Trophoblast cell (in vitro differentiated cells and primary cell): ENCODE results near the gene OSBPL1A.
A peak's percentile ranks its signal among the peaks of the same experiment; 100 is the strongest.

Source experiments
- DNase-seq, 2 donors: peaks; one replicate each; pipeline ENCODE4 v3.0.0-alpha.2; 2016
- H2AFZ ChIP-seq: 2 replicates; pipeline ENCODE4 v1.6.1; 2013; ENCODE audit warnings: low read length, moderate library complexity, mild to moderate bottlenecking; ENCODE audit not compliant: insufficient read depth, poor library complexity
- H2AK5ac ChIP-seq: 2 replicates; pipeline ENCODE4 v1.6.1; 2013; ENCODE audit warnings: mild to moderate bottlenecking, low read length
- H2BK120ac ChIP-seq: 2 replicates; pipeline ENCODE4 v1.6.1; 2013; ENCODE audit warnings: low read length, mild to moderate bottlenecking, moderate library complexity; ENCODE audit not compliant: insufficient read depth, poor library complexity
- H2BK12ac ChIP-seq: 2 replicates; pipeline ENCODE4 v1.6.1; 2013; ENCODE audit warnings: mild to moderate bottlenecking, low read length, moderate library complexity
- H2BK5ac ChIP-seq: 2 replicates; pipeline ENCODE4 v1.6.1; 2013; ENCODE audit warnings: low read length, low read depth, moderate library complexity, mild to moderate bottlenecking; ENCODE audit not compliant: poor library complexity
- H3K14ac ChIP-seq: 2 replicates; pipeline ENCODE4 v1.6.1; 2013; ENCODE audit warnings: mild to moderate bottlenecking, low read length
- H3K18ac ChIP-seq: 2 replicates; pipeline ENCODE4 v1.6.1; 2013; ENCODE audit warnings: mild to moderate bottlenecking, low read length
- H3K23ac ChIP-seq: 2 replicates; pipeline ENCODE4 v1.6.1; 2013; ENCODE audit warnings: low read length
- H3K27ac ChIP-seq: 2 replicates; pipeline ENCODE4 v1.5.1; 2013; ENCODE audit warnings: low read depth, mild to moderate bottlenecking, inconsistent platforms, low read length, moderate library complexity
- H3K27me3 ChIP-seq: 2 replicates; pipeline ENCODE4 v1.6.1; 2013; ENCODE audit warnings: inconsistent platforms, mild to moderate bottlenecking, low read length, moderate library complexity; ENCODE audit not compliant: insufficient read depth
- H3K36me3 ChIP-seq, 2 experiments: 1 replicate in 1 of 2; 2 replicates in 1 of 2; pipeline ENCODE4 v1.6.1; 2013; ENCODE audit warnings: low read length in 2 of 2, mild to moderate bottlenecking in 2 of 2, moderate library complexity in 1 of 2; ENCODE audit not compliant: insufficient read depth in 2 of 2, control insufficient read depth in 1 of 2
- H3K4ac ChIP-seq: 2 replicates; pipeline ENCODE4 v1.6.1; 2013; ENCODE audit warnings: low read depth, mild to moderate bottlenecking, low read length, moderate library complexity
- H3K4me1 ChIP-seq, 2 experiments: 1 replicate in 1 of 2; 2 replicates in 1 of 2; pipeline ENCODE4 v1.6.1; 2013; ENCODE audit warnings: low read length in 2 of 2, mild to moderate bottlenecking in 2 of 2, moderate library complexity in 1 of 2; ENCODE audit not compliant: insufficient read depth in 2 of 2, control insufficient read depth in 1 of 2
- H3K4me2 ChIP-seq: 2 replicates; pipeline ENCODE4 v1.6.1; 2013; ENCODE audit warnings: inconsistent platforms, mild to moderate bottlenecking, low read length, moderate library complexity
- H3K4me3 ChIP-seq: 2 replicates; pipeline ENCODE4 v1.5.1; 2013; ENCODE audit warnings: mild to moderate bottlenecking, low read depth, low read length, inconsistent platforms
- H3K79me1 ChIP-seq: one replicate; pipeline ENCODE4 v1.6.1; 2013; ENCODE audit warnings: low read length
- H3K79me2 ChIP-seq: 2 replicates; pipeline ENCODE4 v1.6.1; 2013; ENCODE audit warnings: low read length, mild to moderate bottlenecking; ENCODE audit not compliant: control insufficient read depth, insufficient read depth, poor library complexity
- H3K9ac ChIP-seq: 2 replicates; pipeline ENCODE4 v1.6.1; 2013; ENCODE audit warnings: mild to moderate bottlenecking, low read length
- H3K9me3 ChIP-seq: 2 replicates; pipeline ENCODE4 v1.6.1; 2013; ENCODE audit warnings: low read depth, mild to moderate bottlenecking, control low read depth, inconsistent platforms, low read length; ENCODE audit not compliant: insufficient read depth
- H4K12ac ChIP-seq: 2 replicates; pipeline ENCODE4 v1.6.1; 2013; ENCODE audit warnings: low read depth, mild to moderate bottlenecking, low read length, moderate library complexity
- H4K8ac ChIP-seq: 2 replicates; pipeline ENCODE4 v1.6.1; 2013; ENCODE audit warnings: low read depth, mild to moderate bottlenecking, low read length, moderate library complexity
- H4K91ac ChIP-seq: one replicate; pipeline ENCODE4 v1.6.1; 2013; ENCODE audit warnings: low read depth, mild to moderate bottlenecking, low read length, moderate library complexity
- WGBS: extraction: QIAGEN DNeasy Blood & Tissue Kit; methylation state at CpG from one replicate; pipeline ENCODE4 v1.1.7; 2013; ENCODE audit warnings: missing lambda C conversion rate; ENCODE audit not compliant: insufficient read length, insufficient coverage; ENCODE audit errors: extremely low coverage; 5-methylcytosine and 5-hydroxymethylcytosine counted together

Gene OSBPL1A

GRCh38 chr18:24214913-24215312 is 182.7 kb downstream of the OSBPL1A start:
- H2BK5ac ChIP-seq = no peak overlapping the region
- no peak overlapping the region for H3K18ac ChIP-seq
- DNase-seq = no peak
- H2AFZ ChIP-seq = no peak overlapping the region
- H3K4me1 ChIP-seq = no peaks in the 10 kb centered on the region
- H3K9ac ChIP-seq = no peak overlapping the region
- no peak overlapping the region for H2BK12ac ChIP-seq
- no peak overlapping the region for H4K12ac ChIP-seq
- no peak overlapping the region for H3K27ac ChIP-seq
- H2BK120ac ChIP-seq = no peak overlapping the region
- no peak overlapping the region for H3K4me3 ChIP-seq
- H4K91ac ChIP-seq = no peak overlapping the region
- WGBS = no CpG with 5 or more reads among the region's 1 CpG
- H2AK5ac ChIP-seq = no peak overlapping the region
- no peak overlapping the region for H3K4ac ChIP-seq
- no peaks in the 10 kb centered on the region for H3K27me3 ChIP-seq
- no peak overlapping the region for H4K8ac ChIP-seq
- H3K36me3 ChIP-seq = no peaks in the 10 kb centered on the region
- no peaks in the 10 kb centered on the region for H3K79me2 ChIP-seq
- H3K14ac ChIP-seq = no peak overlapping the region
- no peak overlapping the region for H3K23ac ChIP-seq
- H3K79me1 ChIP-seq = no peaks in the 10 kb centered on the region
- H3K4me2 ChIP-seq = no peak overlapping the region
- no peaks in the 10 kb centered on the region for H3K9me3 ChIP-seq

GRCh38 chr18:24214144-24214543 is 183.5 kb downstream of the OSBPL1A start:
- H3K27ac ChIP-seq = no peak overlapping the region
- no peaks in the 10 kb centered on the region for H3K36me3 ChIP-seq
- no peak overlapping the region for H4K12ac ChIP-seq
- H3K4me1 ChIP-seq = no peaks in the 10 kb centered on the region
- no peak overlapping the region for H3K4ac ChIP-seq
- no peak overlapping the region for H3K18ac ChIP-seq
- no peak overlapping the region for H3K14ac ChIP-seq
- H2BK12ac ChIP-seq = no peak overlapping the region
- H3K9me3 ChIP-seq = no peaks in the 10 kb centered on the region
- no peak for DNase-seq
- no peak overlapping the region for H3K4me2 ChIP-seq
- H4K8ac ChIP-seq = no peak overlapping the region
- no peak overlapping the region for H2AK5ac ChIP-seq
- H2BK120ac ChIP-seq = no peak overlapping the region
- no peak overlapping the region for H2BK5ac ChIP-seq
- WGBS = no CpG with 5 or more reads among the region's 6 CpGs
- no peak overlapping the region for H3K23ac ChIP-seq
- H4K91ac ChIP-seq = no peak overlapping the region
- no peaks in the 10 kb centered on the region for H3K79me1 ChIP-seq
- H3K79me2 ChIP-seq = no peaks in the 10 kb centered on the region
- no peak overlapping the region for H3K4me3 ChIP-seq
- no peak overlapping the region for H3K9ac ChIP-seq
- H3K27me3 ChIP-seq = no peaks in the 10 kb centered on the region
- no peak overlapping the region for H2AFZ ChIP-seq

DNA sequence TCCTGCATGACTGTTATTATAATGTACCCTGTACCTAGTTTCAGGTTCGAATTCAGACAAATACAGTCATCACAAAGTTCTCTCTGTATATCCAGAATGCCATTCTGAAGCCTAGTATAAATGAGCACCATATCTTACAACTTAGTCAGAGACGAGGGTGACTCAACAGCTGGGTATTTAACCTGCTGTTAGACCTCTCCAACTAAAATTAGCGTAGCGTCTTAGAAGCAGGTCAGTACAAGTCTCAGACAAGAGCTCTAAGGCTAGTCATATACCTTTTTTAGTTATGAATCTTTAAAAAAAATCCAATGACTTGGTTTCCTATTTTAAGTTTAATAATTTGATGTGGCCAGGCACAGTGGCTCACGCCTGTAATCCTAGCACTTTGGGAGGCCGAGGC is 184.7 kb downstream of the OSBPL1A start:
- Histone ChIP-seq H2AK5ac (no peak overlapping the region), H3K4ac (no peak overlapping the region), H3K14ac (no peak overlapping the region), H3K36me3 (no peaks in the 10 kb centered on the region), H3K27ac (no peak overlapping the region), H4K91ac (peak overlapping the region; percentile 18), H3K9ac (no peak overlapping the region), H4K8ac (no peak overlapping the region), H2BK120ac (peak overlapping the region; percentile 66), H3K79me1 (no peaks in the 10 kb centered on the region), H2BK12ac (no peak overlapping the region), H3K4me1 (no peaks in the 10 kb centered on the region), H3K18ac (no peak overlapping the region), H3K9me3 (no peaks in the 10 kb centered on the region), H3K4me2 (no peak overlapping the region), H3K27me3 (no peaks in the 10 kb centered on the region), H3K79me2 (no peaks in the 10 kb centered on the region), H2BK5ac (no peak overlapping the region), H3K4me3 (no peak overlapping the region), H4K12ac (no peak overlapping the region), H3K23ac (no peak overlapping the region), H2AFZ (no peak overlapping the region)
- DNase-seq = peak; percentile 77 to 92
- WGBS = no CpG with 5 or more reads among the region's 6 CpGs

- Histone ChIP-seq H4K12ac (no peak overlapping the region), H2AK5ac (no peak overlapping the region), H4K91ac (no peak overlapping the region), H3K79me1 (no peaks in the 10 kb centered on the region), H2AFZ (no peak overlapping the region), H3K9me3 (no peaks in the 10 kb centered on the region), H3K79me2 (no peaks in the 10 kb centered on the region), H2BK5ac (no peak overlapping the region), H3K4me3 (no peak overlapping the region), H3K18ac (no peak overlapping the region), H3K27me3 (no peaks in the 10 kb centered on the region), H3K23ac (no peak overlapping the region), H3K4me2 (no peak overlapping the region), H2BK120ac (no peak overlapping the region), H3K27ac (no peak overlapping the region), H3K14ac (no peak overlapping the region), H3K36me3 (no peaks in the 10 kb centered on the region), H3K4me1 (no peaks in the 10 kb centered on the region), H3K9ac (no peak overlapping the region), H2BK12ac (no peak overlapping the region), H4K8ac (no peak overlapping the region), H3K4ac (no peak overlapping the region)
- no peak for DNase-seq
- WGBS = no CpG with 5 or more reads among the region's 6 CpGs
These were observed 188.1 kb downstream of the OSBPL1A start for GRCh38 chr18:24209558-24209957.
